ENCODE results near the gene MAMSTR. TPM values are rescaled to one million over a fixed set of nuclear protein-coding genes. Genes with fewer than 3 reads are reported as not detected.
A peak's percentile ranks its signal among the peaks of the same experiment; 100 is the strongest.

Gene MAMSTR
- total and polyA plus RNA-seq, 9 of the 15 experiments (the other 6 are each of a cell fraction or from before 2014, with no cell fraction given): 0.08 to 1.00 (median 0.40) TPM; not detected in 1

GRCh38 chr19:48698046-48698445 lies 21.5 kb downstream of the MAMSTR start (continued):
- no peak for TF ChIP-seq SMARCC2 (IDR thresholded peaks at IDR 0.05; ENCODE audit: low read depth)
- TF ChIP-seq THRA (IDR thresholded peaks at IDR 0.05): no peak
- no peak for TF ChIP-seq PHB2 (IDR thresholded peaks at IDR 0.05; ENCODE audit: low read depth)
- TF ChIP-seq SETDB1 (IDR thresholded peaks at IDR 0.05; ENCODE audit: low read length): no peak
- TF ChIP-seq EP300 (IDR thresholded peaks at IDR 0.05; ENCODE audit: low read length): peak; percentile 54
- TF ChIP-seq PHB (CRISPR knock-in tag; IDR thresholded peaks at IDR 0.05): no peak
- TF ChIP-seq ARID1B (IDR thresholded peaks at IDR 0.05): peak; percentile 86
- TF ChIP-seq ZNF561 (CRISPR knock-in tag; conservative IDR thresholded peaks at IDR 0.05): no peak
- no peak for TF ChIP-seq POU5F1 (IDR thresholded peaks at IDR 0.05; ENCODE audit: borderline replicate concordance, low read depth, low read length, partially characterized antibody)
- TF ChIP-seq TFAM (CRISPR knock-in tag; conservative IDR thresholded peaks at IDR 0.05): no peak
- TF ChIP-seq RCOR1 (IDR thresholded peaks at IDR 0.05; ENCODE audit: borderline replicate concordance in 1 of 2, low read depth in 2 of 2, low read length in 2 of 2): peak in 1 of 2 experiments; percentile 79; a peak in 2 of 4 replicates
- no peak for TF ChIP-seq XRCC4 (IDR thresholded peaks at IDR 0.05; ENCODE audit: extremely low read depth, insufficient read depth, insufficient read length)
- TF ChIP-seq BMI1 (IDR thresholded peaks at IDR 0.05; ENCODE audit: low read length): no peak
- no peak for TF ChIP-seq E2F3 (CRISPR knock-in tag; IDR thresholded peaks at IDR 0.05)
- TF ChIP-seq KHSRP (IDR thresholded peaks at IDR 0.05): no peak
- TF ChIP-seq ZNF551 (CRISPR knock-in tag; IDR thresholded peaks at IDR 0.05): no peak
- TF ChIP-seq SLC30A9 (CRISPR knock-in tag; IDR thresholded peaks at IDR 0.05): no peak
- TF ChIP-seq TEAD1 (CRISPR knock-in tag; IDR thresholded peaks at IDR 0.05): peak; percentile 65 to 86; a peak in 3 of 4 replicates
- no peak for TF ChIP-seq ATF6 (CRISPR knock-in tag; IDR thresholded peaks at IDR 0.05)
- no peak for TF ChIP-seq SREBF2 (CRISPR knock-in tag; IDR thresholded peaks at IDR 0.05)
- TF ChIP-seq MEF2A (IDR thresholded peaks at IDR 0.05; ENCODE audit: control insufficient read depth, low read depth, low read length): no peak
- TF ChIP-seq TFE3 (CRISPR knock-in tag; IDR thresholded peaks at IDR 0.05): no peak
- TF ChIP-seq ETS2 (tag; IDR thresholded peaks at IDR 0.05; ENCODE audit: borderline replicate concordance, poor library complexity, severe bottlenecking): no peak

Data from K562 (cell line).